Right kidney (tissue), 1 donor: Measurements from ENCODE around the gene RAB31.
"Not testable (repeated sequence)": the region's sequence is repeated elsewhere in the genome, so short reads cannot be mapped to it uniquely, and the experiment has no call there.

Experiments
- DNase-seq: peaks from one replicate; pipeline ENCODE4 v3.0.0-alpha.2; 2016

Gene RAB31

GRCh38 chr18:9757827-9758621, 49.9 kb downstream of the RAB31 start:
- no peak for DNase-seq

- DNase-seq = no peak
Measured at GRCh38 chr18:9758624-9759075, 50.5 kb downstream of the RAB31 start.

- DNase-seq = no peak
Measured at GRCh38 chr18:9760641-9761040, 52.5 kb downstream of the RAB31 start.

GRCh38 chr18:9762526-9762925, 54.4 kb downstream of the RAB31 start:
- DNase-seq = no peak

DNA sequence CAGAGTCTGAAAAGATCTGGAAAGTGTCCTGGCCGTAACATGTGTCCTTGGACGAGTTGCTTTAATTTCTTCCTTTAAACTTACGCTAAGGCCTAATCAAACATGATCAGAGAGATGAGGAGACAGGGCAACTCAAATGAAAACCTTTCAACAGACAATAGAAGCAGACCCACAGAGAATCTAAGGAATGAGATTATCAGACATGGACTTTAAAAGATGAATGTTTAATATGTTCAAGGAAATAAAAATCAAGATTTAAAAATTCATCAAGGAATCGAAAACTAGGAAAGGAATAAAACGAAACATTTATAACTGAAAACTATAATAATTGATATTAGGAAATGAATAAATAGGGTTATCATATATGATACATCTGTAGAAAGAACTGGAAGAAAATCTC, 55.1 kb downstream of the RAB31 start:
- no peak for DNase-seq

DNA sequence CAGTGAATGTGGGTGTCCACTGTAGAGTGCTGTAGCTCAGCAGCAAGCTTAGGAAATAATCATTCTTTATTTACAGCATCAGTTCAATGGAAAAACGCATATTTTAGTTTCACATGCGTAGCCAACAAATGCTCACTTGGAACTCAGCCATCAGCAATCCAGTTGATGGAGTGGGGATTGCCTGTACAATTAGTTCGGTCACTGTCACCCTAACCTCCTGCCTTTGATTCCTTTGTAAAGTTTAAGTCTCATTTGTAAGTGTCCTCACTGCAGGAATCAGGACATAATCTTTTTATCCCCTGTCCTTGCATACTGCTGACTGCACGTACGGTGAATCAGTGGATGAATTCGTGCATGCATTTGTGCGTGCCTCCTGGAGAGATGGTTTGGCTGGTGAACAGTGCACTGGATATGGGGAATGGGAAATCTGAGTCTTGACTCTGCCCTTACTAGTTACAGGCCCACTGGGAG, 55.9 kb downstream of the RAB31 start:
- DNase-seq = no peak

DNA sequence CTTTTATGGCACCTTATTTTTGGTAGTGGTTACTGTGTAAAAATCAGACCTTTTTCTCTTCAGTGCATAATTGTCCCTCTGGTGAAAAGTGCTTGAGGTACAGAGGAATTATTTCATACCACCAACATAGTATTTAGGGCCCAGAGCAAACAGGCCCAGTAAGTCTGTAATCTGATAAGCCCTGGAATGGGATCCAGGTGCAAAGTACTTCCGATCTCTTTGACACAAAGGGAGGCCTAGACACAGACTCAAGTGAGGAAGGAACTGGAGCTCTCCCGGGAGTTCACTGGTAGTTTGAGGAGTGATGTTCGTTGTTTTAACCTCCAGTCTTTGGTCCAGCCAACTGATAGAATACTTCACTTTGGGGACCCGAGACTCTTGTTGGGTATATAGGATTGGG, 57.4 kb downstream of the RAB31 start:
- DNase-seq = no peak

DNA sequence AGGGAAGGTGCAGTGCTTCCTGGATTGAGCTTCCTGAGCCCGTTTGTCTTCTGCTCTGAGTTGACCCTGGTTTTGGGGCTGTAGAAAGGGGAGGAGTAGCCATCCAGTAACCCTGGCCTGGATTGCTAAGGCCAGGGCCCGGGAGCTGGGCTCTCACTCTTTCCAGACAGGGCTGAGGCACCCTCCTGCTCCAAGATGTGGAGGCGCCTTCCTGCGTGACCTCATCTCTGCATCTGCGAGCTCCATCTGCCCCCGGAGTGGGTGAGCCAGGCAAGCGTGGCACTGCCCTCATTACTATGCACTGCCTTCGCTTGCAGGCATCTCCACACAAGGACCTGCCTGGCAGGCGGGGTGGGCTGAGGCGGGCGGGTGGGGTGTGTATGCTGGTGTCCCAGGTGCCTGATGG, 58.0 kb downstream of the RAB31 start:
- no peak for DNase-seq

- no peak for DNase-seq
Measured at GRCh38 chr18:9766740-9767139, 58.6 kb downstream of the RAB31 start.

- DNase-seq = not testable (repeated sequence)
Measured at GRCh38 chr18:9768071-9768691, 60.1 kb downstream of the RAB31 start.

DNA sequence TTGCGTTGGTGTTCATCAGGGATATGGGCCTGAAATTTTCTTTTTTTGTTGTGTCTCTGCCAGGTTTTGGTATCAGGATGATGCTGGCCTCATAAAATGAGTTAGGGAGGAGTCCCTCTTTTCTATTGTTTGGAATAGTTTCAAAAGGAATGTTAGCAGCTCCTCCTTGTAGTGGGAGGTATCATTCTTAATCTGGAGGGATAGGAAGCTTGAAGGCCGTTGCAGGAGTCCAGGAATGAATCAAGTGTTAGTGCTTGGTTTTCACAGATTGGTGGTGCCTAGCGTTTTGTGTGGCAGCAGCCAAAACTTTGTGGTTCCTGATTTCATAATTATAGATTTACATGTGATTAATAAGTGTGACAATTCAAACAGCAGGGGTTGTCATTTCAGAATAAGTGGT, 62.0 kb downstream of the RAB31 start:
- not testable (repeated sequence) for DNase-seq

DNA sequence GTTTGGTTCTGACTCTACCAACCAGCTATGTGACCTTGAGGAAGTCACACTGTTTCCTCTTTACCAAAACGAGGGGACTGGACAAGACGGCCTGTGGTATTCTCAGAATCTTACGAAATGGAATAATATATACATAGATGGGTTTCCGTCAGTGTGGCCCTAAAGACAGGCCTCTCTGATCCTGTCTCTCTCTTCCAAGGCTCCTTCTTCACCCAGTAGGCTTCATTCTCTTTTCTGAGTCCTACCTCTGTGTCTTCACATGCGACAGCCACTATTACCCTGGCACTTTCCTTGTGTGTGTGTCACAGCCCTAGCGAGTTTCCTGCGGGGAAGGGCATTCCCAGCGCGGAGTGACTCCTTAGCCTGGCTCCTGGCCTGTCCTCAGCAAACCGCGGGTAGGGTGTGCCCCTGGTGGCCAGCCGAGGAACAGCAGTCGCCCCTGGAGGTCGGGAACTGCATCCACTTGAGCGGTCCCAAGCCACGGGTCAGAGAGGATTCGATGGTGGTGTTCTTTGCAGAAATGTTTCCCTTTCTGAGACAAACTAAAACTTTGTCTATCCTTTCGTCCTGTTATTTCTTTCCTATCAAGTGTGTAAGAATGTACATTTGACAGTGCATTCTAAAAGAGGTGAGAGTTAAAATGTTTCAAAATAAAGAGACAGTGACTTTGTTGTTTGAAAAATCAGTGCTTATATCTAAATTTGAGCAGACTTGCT, 63.3 kb downstream of the RAB31 start:
- DNase-seq = peak; percentile 61

GRCh38 chr18:9771977-9772660, 64.0 kb downstream of the RAB31 start:
- DNase-seq = no peak

DNA sequence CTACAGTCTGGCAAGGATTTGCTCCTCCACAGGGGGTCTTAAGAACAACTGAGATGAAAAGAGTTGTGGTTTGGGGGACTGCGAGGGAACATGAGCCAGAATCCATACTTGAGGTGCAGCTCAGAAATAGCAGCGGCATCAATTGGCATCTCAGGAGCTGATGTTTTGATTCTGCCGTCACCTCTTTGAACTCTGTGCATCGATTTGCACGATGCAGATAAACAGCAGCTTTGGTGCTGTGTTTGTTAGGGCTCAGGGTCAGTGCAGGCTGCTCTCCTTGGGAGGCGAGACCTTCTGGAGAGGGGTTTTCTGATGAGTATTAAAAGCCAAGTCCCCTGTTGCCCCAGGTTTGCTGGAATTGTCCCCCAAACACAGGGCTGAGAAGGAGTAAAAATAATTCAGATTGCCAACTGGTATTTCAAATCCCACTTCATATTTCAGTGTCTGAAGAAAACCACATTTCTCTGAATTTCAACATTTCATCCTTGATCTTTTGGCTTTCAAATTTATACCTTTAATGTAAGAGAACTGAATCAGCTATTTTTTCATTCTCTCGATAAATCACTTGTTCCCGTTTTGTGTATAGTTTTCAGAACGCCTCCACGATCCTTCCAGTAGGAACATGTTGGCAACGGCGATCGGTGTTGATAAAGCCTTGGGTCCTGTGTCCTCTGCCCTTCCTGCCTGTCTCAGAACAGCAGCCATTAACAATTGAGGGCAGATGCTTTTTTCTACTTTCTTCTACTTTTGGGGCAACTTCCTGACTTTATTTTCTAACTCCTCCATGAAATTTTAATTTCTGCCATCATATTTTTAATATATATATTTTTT, 65.0 kb downstream of the RAB31 start:
- DNase-seq = no peak

DNA sequence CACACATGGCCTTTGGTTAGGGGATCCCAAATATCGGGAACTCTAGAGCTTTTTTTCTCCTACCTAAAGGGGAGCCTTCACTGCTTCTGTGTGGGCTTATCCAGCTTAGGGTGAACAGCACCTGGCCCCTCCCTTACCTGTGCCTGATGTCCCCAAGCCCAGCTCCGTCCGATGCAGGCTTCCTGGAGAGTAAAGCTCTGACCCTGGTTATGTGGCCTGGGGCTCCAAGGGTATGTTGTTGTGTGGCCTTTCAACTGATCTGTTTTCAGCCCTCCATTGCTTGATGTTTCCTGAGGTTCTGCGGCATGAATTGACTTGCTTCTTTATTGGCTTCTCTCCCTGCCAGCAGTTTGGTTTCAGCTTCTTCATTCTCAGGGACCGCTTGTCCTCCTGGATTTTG, 66.0 kb downstream of the RAB31 start:
- DNase-seq = no peak

GRCh38 chr18:9775178-9775577, 67.1 kb downstream of the RAB31 start:
- DNase-seq = no peak

DNA sequence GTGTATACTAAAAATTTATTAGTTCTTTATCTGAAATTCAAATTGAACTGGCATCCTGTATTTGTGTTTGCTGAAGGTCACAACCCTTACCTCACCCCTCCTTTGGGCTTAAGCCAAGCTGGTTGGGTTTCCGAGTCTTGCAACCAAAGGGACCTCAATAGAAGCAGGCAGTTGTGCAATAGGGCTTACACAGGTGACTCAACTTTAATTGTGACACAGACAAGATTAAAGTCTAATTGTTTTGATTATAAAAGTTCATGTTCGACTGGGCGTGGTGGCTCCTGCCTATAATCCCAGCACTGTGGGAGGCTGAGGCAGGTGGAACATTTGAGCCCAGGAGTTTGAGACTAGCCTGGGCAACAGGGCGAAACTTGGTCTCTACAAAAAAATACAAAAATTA, 71.5 kb downstream of the RAB31 start:
- DNase-seq = no peak

- no peak for DNase-seq
Measured at GRCh38 chr18:9782073-9782857, 74.2 kb downstream of the RAB31 start.

DNA sequence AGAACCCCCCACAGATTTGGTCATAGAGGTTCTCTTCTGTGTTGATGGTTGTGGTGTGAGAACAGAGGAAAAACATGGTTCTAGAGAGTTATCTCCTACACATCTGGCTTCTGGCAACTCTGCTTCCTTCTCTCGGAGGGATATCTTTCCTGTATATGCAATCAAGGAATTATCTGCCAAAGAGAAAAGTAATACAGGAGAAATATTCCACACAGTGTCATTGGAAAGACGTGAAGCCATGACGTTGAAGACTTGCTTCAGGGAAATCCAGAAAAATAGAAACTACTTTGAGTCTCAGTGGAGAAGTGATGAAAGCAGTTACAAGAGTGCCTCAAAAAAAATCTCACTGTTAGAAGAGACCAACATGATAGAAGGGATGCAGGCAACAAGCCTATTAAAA, 78.5 kb downstream of the RAB31 start:
- no peak for DNase-seq

- no peak for DNase-seq
Measured at GRCh38 chr18:9787036-9787435, 78.9 kb downstream of the RAB31 start.

DNA sequence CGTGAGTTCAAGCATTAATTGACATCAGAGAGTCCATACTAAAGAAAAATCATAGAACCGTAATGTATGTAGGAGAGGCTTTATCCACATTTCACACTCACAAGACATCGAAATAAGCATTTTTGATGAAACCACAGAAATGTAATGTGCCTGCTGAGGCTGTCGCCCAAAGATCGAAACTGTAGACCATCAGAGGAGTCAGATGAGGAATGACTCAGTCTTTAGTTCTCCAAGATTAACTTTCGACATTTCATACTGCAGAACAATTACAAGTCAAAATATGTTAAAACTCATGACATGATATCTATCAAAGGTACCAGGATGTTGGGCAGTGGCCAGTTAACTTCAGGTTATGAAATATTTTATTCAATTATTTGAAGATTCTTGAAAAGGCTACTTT, 79.6 kb downstream of the RAB31 start:
- no peak for DNase-seq
